ENCODE results near the gene TLR4.

The TLR4 gene

GRCh38 chr9:117722108-117722761 is 18.0 kb downstream of the TLR4 start:
- H3K27ac Mint-ChIP-seq = no peak overlapping the region
- H3K36me3 Mint-ChIP-seq (ENCODE audit: low read depth) = no peaks in the 10 kb centered on the region

GRCh38 chr9:117723986-117724625 is 19.9 kb downstream of the TLR4 start:
- H3K27ac Mint-ChIP-seq = no peak overlapping the region
- no peaks in the 10 kb centered on the region for H3K9me3 Mint-ChIP-seq
- no peaks in the 10 kb centered on the region for H3K36me3 Mint-ChIP-seq (ENCODE audit: low read depth)
- no peak overlapping the region for H3K4me3 Mint-ChIP-seq
- peaks cover 6% of the 10 kb centered on the region for H3K4me1 Mint-ChIP-seq (ENCODE audit: low read depth)
- H3K27me3 Mint-ChIP-seq = peaks cover 7% of the 10 kb centered on the region

More at GRCh38 chr9:117722108-117722761, 18.0 kb downstream of the TLR4 start:
- no peak overlapping the region for H3K4me3 Mint-ChIP-seq
- peaks cover 21% of the 10 kb centered on the region for H3K4me1 Mint-ChIP-seq (ENCODE audit: low read depth)
- H3K27me3 Mint-ChIP-seq = peaks cover 7% of the 10 kb centered on the region
- peaks cover 4% of the 10 kb centered on the region for H3K9me3 Mint-ChIP-seq

GRCh38 chr9:117725426-117725887 is 21.3 kb downstream of the TLR4 start:
- no peak overlapping the region for H3K4me3 Mint-ChIP-seq
- no peaks in the 10 kb centered on the region for H3K36me3 Mint-ChIP-seq (ENCODE audit: low read depth)
- no peaks in the 10 kb centered on the region for H3K9me3 Mint-ChIP-seq
- peaks cover 6% of the 10 kb centered on the region for H3K4me1 Mint-ChIP-seq (ENCODE audit: low read depth)
- H3K27me3 Mint-ChIP-seq = peaks cover 7% of the 10 kb centered on the region
- H3K27ac Mint-ChIP-seq = no peak overlapping the region

- peaks cover under 1% of the 10 kb centered on the region for H3K4me1 Mint-ChIP-seq (ENCODE audit: low read depth)
- no peak overlapping the region for H3K27ac Mint-ChIP-seq
- H3K9me3 Mint-ChIP-seq = no peaks in the 10 kb centered on the region
- no peak overlapping the region for H3K4me3 Mint-ChIP-seq
- H3K36me3 Mint-ChIP-seq (ENCODE audit: low read depth) = no peaks in the 10 kb centered on the region
- H3K27me3 Mint-ChIP-seq = peaks cover 10% of the 10 kb centered on the region
Measured at GRCh38 chr9:117729375-117729774, 25.2 kb downstream of the TLR4 start.

GRCh38 chr9:117732494-117732893 is 28.3 kb downstream of the TLR4 start:
- Mint-ChIP-seq H3K27me3 (peaks cover 9% of the 10 kb centered on the region), H3K36me3 (ENCODE audit: low read depth) (no peaks in the 10 kb centered on the region), H3K4me3 (no peak overlapping the region), H3K9me3 (no peaks in the 10 kb centered on the region), H3K4me1 (ENCODE audit: low read depth) (no peaks in the 10 kb centered on the region), H3K27ac (no peak overlapping the region)

GRCh38 chr9:117733465-117733864 is 29.3 kb downstream of the TLR4 start:
- H3K27me3 Mint-ChIP-seq = peaks cover 9% of the 10 kb centered on the region
- H3K27ac Mint-ChIP-seq = no peak overlapping the region
- H3K36me3 Mint-ChIP-seq (ENCODE audit: low read depth) = no peaks in the 10 kb centered on the region
- no peak overlapping the region for H3K4me3 Mint-ChIP-seq
- H3K9me3 Mint-ChIP-seq = no peaks in the 10 kb centered on the region
- no peaks in the 10 kb centered on the region for H3K4me1 Mint-ChIP-seq (ENCODE audit: low read depth)

GRCh38 chr9:117734082-117734481 is 29.9 kb downstream of the TLR4 start:
- no peak overlapping the region for H3K4me3 Mint-ChIP-seq
- no peaks in the 10 kb centered on the region for H3K4me1 Mint-ChIP-seq (ENCODE audit: low read depth)
- H3K36me3 Mint-ChIP-seq (ENCODE audit: low read depth) = no peaks in the 10 kb centered on the region
- H3K27ac Mint-ChIP-seq = no peak overlapping the region
- no peaks in the 10 kb centered on the region for H3K9me3 Mint-ChIP-seq
- peaks cover 9% of the 10 kb centered on the region for H3K27me3 Mint-ChIP-seq

GRCh38 chr9:117734523-117735314 is 30.5 kb downstream of the TLR4 start:
- no peak overlapping the region for H3K27ac Mint-ChIP-seq
- no peaks in the 10 kb centered on the region for H3K4me1 Mint-ChIP-seq (ENCODE audit: low read depth)
- no peaks in the 10 kb centered on the region for H3K9me3 Mint-ChIP-seq
- peaks cover 9% of the 10 kb centered on the region for H3K27me3 Mint-ChIP-seq
- no peaks in the 10 kb centered on the region for H3K36me3 Mint-ChIP-seq (ENCODE audit: low read depth)
- H3K4me3 Mint-ChIP-seq = no peak overlapping the region

- H3K27me3 Mint-ChIP-seq = peaks cover 12% of the 10 kb centered on the region
- no peak overlapping the region for H3K27ac Mint-ChIP-seq
- no peaks in the 10 kb centered on the region for H3K9me3 Mint-ChIP-seq
- no peaks in the 10 kb centered on the region for H3K4me1 Mint-ChIP-seq (ENCODE audit: low read depth)
- H3K36me3 Mint-ChIP-seq (ENCODE audit: low read depth) = no peaks in the 10 kb centered on the region
- H3K4me3 Mint-ChIP-seq = no peak overlapping the region
Measured at GRCh38 chr9:117737721-117738226, 33.6 kb downstream of the TLR4 start.

- H3K9me3 Mint-ChIP-seq = no peaks in the 10 kb centered on the region
- no peaks in the 10 kb centered on the region for H3K4me1 Mint-ChIP-seq (ENCODE audit: low read depth)
- H3K4me3 Mint-ChIP-seq = no peak overlapping the region
- no peaks in the 10 kb centered on the region for H3K36me3 Mint-ChIP-seq (ENCODE audit: low read depth)
- peaks cover 13% of the 10 kb centered on the region for H3K27me3 Mint-ChIP-seq
- H3K27ac Mint-ChIP-seq = no peak overlapping the region
Measured at GRCh38 chr9:117739206-117739605, 35.0 kb downstream of the TLR4 start.

GRCh38 chr9:117739624-117740347 is 35.6 kb downstream of the TLR4 start:
- H3K27ac Mint-ChIP-seq = no peak overlapping the region

GRCh38 chr9:117742131-117742530 is 37.9 kb downstream of the TLR4 start:
- H3K4me1 Mint-ChIP-seq (ENCODE audit: low read depth) = no peaks in the 10 kb centered on the region
- H3K27me3 Mint-ChIP-seq = peaks cover 33% of the 10 kb centered on the region
- H3K4me3 Mint-ChIP-seq = no peak overlapping the region
- H3K27ac Mint-ChIP-seq = no peak overlapping the region
- no peaks in the 10 kb centered on the region for H3K9me3 Mint-ChIP-seq
- no peaks in the 10 kb centered on the region for H3K36me3 Mint-ChIP-seq (ENCODE audit: low read depth)

More at GRCh38 chr9:117739624-117740347, 35.6 kb downstream of the TLR4 start:
- H3K27me3 Mint-ChIP-seq = peaks cover 19% of the 10 kb centered on the region
- H3K9me3 Mint-ChIP-seq = no peaks in the 10 kb centered on the region
- H3K4me3 Mint-ChIP-seq = no peak overlapping the region
- no peaks in the 10 kb centered on the region for H3K4me1 Mint-ChIP-seq (ENCODE audit: low read depth)
- no peaks in the 10 kb centered on the region for H3K36me3 Mint-ChIP-seq (ENCODE audit: low read depth)

- H3K27ac Mint-ChIP-seq = no peak overlapping the region
- H3K4me3 Mint-ChIP-seq = no peak overlapping the region
- H3K9me3 Mint-ChIP-seq = no peaks in the 10 kb centered on the region
- peaks cover 42% of the 10 kb centered on the region for H3K27me3 Mint-ChIP-seq
- H3K4me1 Mint-ChIP-seq (ENCODE audit: low read depth) = no peaks in the 10 kb centered on the region
- no peaks in the 10 kb centered on the region for H3K36me3 Mint-ChIP-seq (ENCODE audit: low read depth)
Measured at GRCh38 chr9:117744369-117744768, 40.2 kb downstream of the TLR4 start.

GRCh38 chr9:117744856-117745389 is 40.7 kb downstream of the TLR4 start:
- H3K9me3 Mint-ChIP-seq = no peaks in the 10 kb centered on the region
- no peaks in the 10 kb centered on the region for H3K4me1 Mint-ChIP-seq (ENCODE audit: low read depth)
- no peaks in the 10 kb centered on the region for H3K36me3 Mint-ChIP-seq (ENCODE audit: low read depth)
- H3K27me3 Mint-ChIP-seq = peaks cover 44% of the 10 kb centered on the region
- H3K27ac Mint-ChIP-seq = no peak overlapping the region
- no peak overlapping the region for H3K4me3 Mint-ChIP-seq
